ENCODE data around the gene SPESP1. TPM values are rescaled to one million over a fixed set of nuclear protein-coding genes. Genes with fewer than 3 reads are reported as not detected.
"Not testable (repeated sequence)": the region's sequence is repeated elsewhere in the genome, so short reads cannot be mapped to it uniquely, and the experiment has no call there.

SPESP1 gene
- total RNA-seq, 4 donors from 2014 or later: 1.1 to 2.1 (median 1.4) TPM; not detected in 1

- Histone ChIP-seq H3K27ac (no peak overlapping the region), H3K9me3 (peaks cover 0 to 22% (median 15%) of the 10 kb centered on the region in 3 donors), H3K36me3 (no peaks in the 10 kb centered on the region), H3K4me1 (no peaks in the 10 kb centered on the region), H3K4me3 (no peak overlapping the region), H3K27me3 (peaks cover 0 to 14% (median 0%) of the 10 kb centered on the region in 4 donors)
- no peak for DNase-seq
- intact Hi-C loops (cut with DNase I): no loop called here
- TF ChIP-seq POLR2A (IDR thresholded peaks at IDR 0.05): no peak
- TF ChIP-seq, protein P1, sequence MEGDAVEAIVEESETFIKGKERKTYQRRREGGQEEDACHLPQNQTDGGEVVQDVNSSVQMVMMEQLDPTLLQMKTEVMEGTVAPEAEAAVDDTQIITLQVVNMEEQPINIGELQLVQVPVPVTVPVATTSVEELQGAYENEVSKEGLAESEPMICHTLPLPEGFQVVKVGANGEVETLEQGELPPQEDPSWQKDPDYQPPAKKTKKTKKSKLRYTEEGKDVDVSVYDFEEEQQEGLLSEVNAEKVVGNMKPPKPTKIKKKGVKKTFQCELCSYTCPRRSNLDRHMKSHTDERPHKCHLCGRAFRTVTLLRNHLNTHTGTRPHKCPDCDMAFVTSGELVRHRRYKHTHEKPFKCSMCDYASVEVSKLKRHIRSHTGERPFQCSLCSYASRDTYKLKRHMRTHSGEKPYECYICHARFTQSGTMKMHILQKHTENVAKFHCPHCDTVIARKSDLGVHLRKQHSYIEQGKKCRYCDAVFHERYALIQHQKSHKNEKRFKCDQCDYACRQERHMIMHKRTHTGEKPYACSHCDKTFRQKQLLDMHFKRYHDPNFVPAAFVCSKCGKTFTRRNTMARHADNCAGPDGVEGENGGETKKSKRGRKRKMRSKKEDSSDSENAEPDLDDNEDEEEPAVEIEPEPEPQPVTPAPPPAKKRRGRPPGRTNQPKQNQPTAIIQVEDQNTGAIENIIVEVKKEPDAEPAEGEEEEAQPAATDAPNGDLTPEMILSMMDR (IDR thresholded peaks at IDR 0.05): no peak
Observed at GRCh38 chr15:68967948-68968347, 37.6 kb downstream of the SPESP1 start.

- no peak overlapping the region for H3K27ac ChIP-seq
- intact Hi-C loops (cut with DNase I): no loop called here
- TF ChIP-seq POLR2A (IDR thresholded peaks at IDR 0.05): no peak
- TF ChIP-seq, protein P1 (IDR thresholded peaks at IDR 0.05): no peak
Observed at GRCh38 chr15:68969298-68969697, 39.0 kb downstream of the SPESP1 start.

GRCh38 chr15:68972201-68973065, 42.1 kb downstream of the SPESP1 start:
- H3K36me3 ChIP-seq: no peaks in the 10 kb centered on the region
- no peak for TF ChIP-seq POLR2A (IDR thresholded peaks at IDR 0.05)
- intact Hi-C loops (cut with DNase I): no loop called here
- peaks cover 0 to 4% (median 0%) of the 10 kb centered on the region in 4 donors for H3K27me3 ChIP-seq
- peaks cover 0 to 34% (median 15%) of the 10 kb centered on the region in 3 donors for H3K9me3 ChIP-seq
- DNase-seq: no peak
- H3K27ac ChIP-seq: peak overlapping the region in 3 of 4 donors; percentile 51 to 61 (median 53)
- 40 to 52% methylated on average over 3 to 4 of the region's 4 CpGs for WGBS, 2 donors
- H3K4me3 ChIP-seq: no peak overlapping the region
- H3K4me1 ChIP-seq: no peaks in the 10 kb centered on the region

More at GRCh38 chr15:68969298-68969697, 39.0 kb downstream of the SPESP1 start:
- H3K4me3 ChIP-seq: no peak overlapping the region
- no peaks in the 10 kb centered on the region for H3K4me1 ChIP-seq
- peaks cover 0 to 22% (median 15%) of the 10 kb centered on the region in 3 donors for H3K9me3 ChIP-seq
- no peak for DNase-seq
- no peaks in the 10 kb centered on the region for H3K36me3 ChIP-seq
- peaks cover 0 to 14% (median 0%) of the 10 kb centered on the region in 4 donors for H3K27me3 ChIP-seq

DNA sequence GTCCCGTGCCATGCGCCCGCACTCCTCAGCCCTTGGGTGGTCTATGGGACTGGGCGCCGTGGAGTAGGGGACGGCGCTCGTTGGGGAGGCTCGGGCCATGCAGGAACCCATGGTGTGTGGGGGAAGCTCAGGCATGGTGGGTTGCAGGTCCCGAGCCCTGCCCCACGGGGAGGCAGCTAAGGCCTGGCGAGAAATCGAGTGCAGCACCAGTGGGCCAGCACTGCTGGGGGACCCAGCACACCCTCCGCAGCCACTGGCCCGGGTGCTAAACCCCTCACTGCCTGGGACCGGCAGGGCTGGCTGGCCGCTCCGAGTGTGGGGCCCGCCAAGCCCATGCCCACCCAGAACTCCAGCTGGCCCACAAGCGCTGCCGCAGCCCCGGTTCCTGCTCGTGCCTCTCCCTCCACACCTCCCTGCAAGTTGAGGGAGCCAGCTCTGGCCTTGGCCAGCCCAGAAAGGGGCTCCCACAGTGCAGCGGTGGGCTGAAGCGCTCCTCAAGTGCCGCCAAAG, 45.4 kb downstream of the SPESP1 start:
- DNase-seq; H3K4me1 ChIP-seq; H3K36me3 ChIP-seq; H3K27ac ChIP-seq; intact Hi-C loops (cut with DNase I); H3K4me3 ChIP-seq: not testable (repeated sequence)
- peaks cover 0 to 14% (median 0%) of the 10 kb centered on the region in 3 donors for H3K9me3 ChIP-seq
- 90 to 95% methylated on average over 4 to 10 of the region's 26 CpGs for WGBS, 2 donors
- peaks cover 0 to 14% (median 0%) of the 10 kb centered on the region in 4 donors for H3K27me3 ChIP-seq

- Histone ChIP-seq H3K27me3 (peaks cover 0 to 18% (median 0%) of the 10 kb centered on the region in 4 donors), H3K9me3 (peaks cover 0 to 14% (median 0%) of the 10 kb centered on the region in 3 donors)
- WGBS, 2 donors: 89 to 92% methylated on average over 10 of the region's 10 CpGs
- H3K36me3 ChIP-seq; H3K4me3 ChIP-seq; DNase-seq; intact Hi-C loops (cut with DNase I); H3K4me1 ChIP-seq; H3K27ac ChIP-seq: not testable (repeated sequence)
Observed at GRCh38 chr15:68977426-68977825, 47.1 kb downstream of the SPESP1 start.

GRCh38 chr15:68979006-68979405, 48.7 kb downstream of the SPESP1 start:
- Histone ChIP-seq H3K9me3 (peaks cover 0 to 14% (median 0%) of the 10 kb centered on the region in 3 donors), H3K4me1 (no peaks in the 10 kb centered on the region), H3K4me3 (no peak overlapping the region), H3K36me3 (no peaks in the 10 kb centered on the region), H3K27ac (no peak overlapping the region), H3K27me3 (peaks cover 0 to 30% (median 0%) of the 10 kb centered on the region in 4 donors)
- DNase-seq: no peak
- TF ChIP-seq, protein P1 (IDR thresholded peaks at IDR 0.05): no peak
- TF ChIP-seq POLR2A (IDR thresholded peaks at IDR 0.05): no peak
- WGBS, 2 donors: 74 to 77% methylated on average over 3 of the region's 3 CpGs
- intact Hi-C loops (cut with DNase I): no loop called here

Measured in esophagus squamous epithelium (tissue), 5 donors.